ENCODE results near the gene CNTNAP5. TPM values are rescaled to one million over a fixed set of nuclear protein-coding genes. Genes with fewer than 3 reads are reported as not detected.

The CNTNAP5 gene
- total and polyA plus RNA-seq, 2 of the 4 experiments (the other 2 are of a cell fraction) = not detected

DNA sequence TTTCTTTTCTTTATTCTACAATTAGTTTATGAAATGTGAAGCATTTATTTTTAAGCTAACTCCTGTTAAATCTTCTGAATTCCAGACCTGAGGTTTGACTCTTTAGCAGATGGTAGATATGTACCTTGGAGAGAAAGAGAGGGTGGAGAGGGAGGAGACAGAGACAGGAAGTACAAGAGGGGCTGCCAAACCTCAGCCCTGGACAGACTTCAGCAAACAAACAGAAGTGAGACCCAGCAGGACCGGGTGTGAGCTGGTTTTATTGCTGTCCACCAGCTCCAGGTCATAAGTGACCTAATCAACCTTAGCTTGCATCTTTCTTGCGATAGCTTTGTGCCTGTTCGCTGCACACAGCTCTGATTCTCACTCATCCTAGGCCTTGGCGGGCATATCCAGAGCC is 168.6 kb downstream of the CNTNAP5 start:
- CTCF ChIA-PET = no interaction called here

More for the DNA sequence above, 168.6 kb downstream of the CNTNAP5 start:
- Histone ChIP-seq H3K79me1 (ENCODE audit: low read depth in 1 of 2, low read length in 2 of 2) (no peaks in the 10 kb centered on the region), H3K4me3 (ENCODE audit: insufficient read depth, low read depth, low read length) (no peak overlapping the region), H2BK5ac (ENCODE audit: low read depth, low read length, poor library complexity, severe bottlenecking) (no peak overlapping the region), H4K20me1 (ENCODE audit: insufficient read depth, low read length) (no peaks in the 10 kb centered on the region), H3K4me1 (ENCODE audit: control insufficient read depth, insufficient read depth, low read length) (no peaks in the 10 kb centered on the region), H2AFZ (replicated peaks; ENCODE audit: low read length, poor library complexity) (no peak overlapping the region), H2AK9ac (replicated peaks; ENCODE audit: low read depth, low read length, poor library complexity) (no peak overlapping the region), H3K4ac (ENCODE audit: low read depth, low read length) (no peak overlapping the region), H3K23ac (ENCODE audit: low read depth, low read length) (no peak overlapping the region), H3K9ac (ENCODE audit: low read depth, low read length) (no peak overlapping the region), H4K8ac (ENCODE audit: low read depth in 2 of 2, low read length in 2 of 2) (no peak overlapping the region), H2BK120ac (ENCODE audit: low read depth, low read length) (no peak overlapping the region), H2AK5ac (ENCODE audit: low read depth, low read length) (no peak overlapping the region), H3K27me3 (ENCODE audit: control insufficient read depth, insufficient read depth, low read length) (no peaks in the 10 kb centered on the region), H3K9me1 (ENCODE audit: insufficient read depth, low read length) (no peaks in the 10 kb centered on the region), H3K9me3 (ENCODE audit: control insufficient read depth, insufficient read depth, low read length) (peaks cover 7% of the 10 kb centered on the region; the same call in 1 of the 2 replicates), H4K91ac (ENCODE audit: insufficient read depth, low read depth, low read length) (no peak overlapping the region), H3K56ac (ENCODE audit: extremely low read depth, insufficient read depth, low read length) (no peak overlapping the region), H2BK15ac (ENCODE audit: low read depth, low read length) (no peak overlapping the region), H3K4me2 (ENCODE audit: low read depth, low read length) (no peak overlapping the region), H4K5ac (ENCODE audit: low read depth, low read length) (no peak overlapping the region), H2BK20ac (ENCODE audit: low read depth, low read length) (no peak overlapping the region), H3K18ac (ENCODE audit: low read depth, low read length) (no peak overlapping the region), H3K27ac (ENCODE audit: insufficient read depth, low read length) (no peak overlapping the region), H3K14ac (replicated peaks; ENCODE audit: low read depth, low read length) (no peak overlapping the region), H3K36me3 (ENCODE audit: control insufficient read depth, insufficient read depth, low read length) (no peaks in the 10 kb centered on the region)
- intact Hi-C loops (cut with micrococcal nuclease) (no loop called here), in situ Hi-C loops (cut with MboI; ENCODE audit: low sequenced_read_pairs) (no loop called here), dilution Hi-C loops (cut with HindIII; ENCODE audit: low sequenced_read_pairs, unreplicated experiment) (no loop called here)
- DNase-seq = no peak
- no TSS peak for BruUV-seq (replicated peaks)
- no peak for TF ChIP-seq RAD21 (IDR thresholded peaks at IDR 0.05; ENCODE audit: low read length)
- TF ChIP-seq CHD1 (IDR thresholded peaks at IDR 0.05; ENCODE audit: low read depth, low read length) = no peak
- TF ChIP-seq SMC3 (IDR thresholded peaks at IDR 0.05; ENCODE audit: low read depth, low read length) = no peak
- no peak for TF ChIP-seq USF2 (IDR thresholded peaks at IDR 0.05; ENCODE audit: low read depth, low read length)
- TF ChIP-seq FOS (IDR thresholded peaks at IDR 0.05; ENCODE audit: low read depth, low read length) = no peak
- TF ChIP-seq RFX5 (IDR thresholded peaks at IDR 0.05; ENCODE audit: low read depth, low read length) = no peak
- no peak for TF ChIP-seq POLR2A (IDR thresholded peaks at IDR 0.05; ENCODE audit: low read depth, low read length)
- no peak for ATAC-seq (ENCODE audit: low read depth)
- 58% methylated on average over 3 of the region's 4 CpGs; no CpG with 5 or more reads in 1 of the 2 experiments for WGBS, 2 experiments (ENCODE audit: extremely low coverage in 2 of 2, insufficient read length in 1 of 2)
- POLR2A ChIA-PET (ENCODE audit: unreplicated experiment) = no interaction called here

All from IMR-90 (cell line).